ENCODE results near the gene ARVCF. TPM values are rescaled to one million over a fixed set of nuclear protein-coding genes. Genes with fewer than 3 reads are reported as not detected.
A peak's percentile ranks its signal among the peaks of the same experiment; 100 is the strongest.

Gene ARVCF
- total and polyA plus RNA-seq, 5 donors = 11.1 to 27.4 (median 20.0) TPM

- Histone ChIP-seq H3K27ac (ENCODE audit: low read length) (no peak overlapping the region), H3K4me3 (ENCODE audit: low read length) (no peak overlapping the region), H3K9me3 (ENCODE audit: control insufficient read depth, low read length) (no peaks in the 10 kb centered on the region), H3K27me3 (ENCODE audit: control insufficient read depth, insufficient read depth) (no peaks in the 10 kb centered on the region), H3K4me1 (ENCODE audit: control insufficient read depth, insufficient read depth, low read length) (no peaks in the 10 kb centered on the region)
- DNase-seq = no peak
- intact Hi-C loops (cut with DNase I) = no loop called here
- WGBS = 86% methylated on average over 10 of the region's 10 CpGs
- ATAC-seq = no peak
These were observed 42.6 kb upstream of the ARVCF start for GRCh38 chr22:20058989-20059770.

DNA sequence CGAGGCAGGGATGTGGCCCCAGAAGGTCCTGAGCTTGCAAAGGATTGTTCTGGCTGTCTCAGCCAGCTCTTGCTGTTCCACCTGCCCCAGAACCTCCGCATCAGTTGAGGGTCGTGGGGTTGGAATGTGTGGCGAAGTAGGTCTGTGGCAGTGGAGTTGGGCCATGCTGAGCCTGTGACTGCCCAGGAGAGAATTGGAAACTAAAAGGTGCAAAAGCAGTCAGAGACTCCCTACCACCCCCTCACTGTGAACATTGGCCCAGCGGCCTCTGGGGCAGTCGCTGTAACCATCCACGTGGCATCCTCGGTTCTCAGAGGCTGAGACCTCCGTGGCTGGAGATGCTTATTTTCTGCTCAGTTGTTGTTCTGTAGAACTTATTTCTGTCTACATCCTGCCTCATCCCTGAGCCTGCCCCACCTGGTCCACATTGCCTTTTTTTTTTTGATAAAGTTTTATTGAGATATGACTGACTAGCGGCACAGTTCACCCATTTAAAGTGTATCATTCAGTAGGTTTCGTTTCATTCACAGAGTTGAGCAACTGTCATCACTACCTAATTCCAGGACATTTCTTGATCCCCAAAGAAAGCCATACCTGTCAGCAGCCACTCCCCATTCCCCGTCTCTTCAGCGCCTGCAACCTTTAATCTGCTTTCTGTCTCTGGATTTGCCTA, 41.1 kb upstream of the ARVCF start:
- Histone ChIP-seq H3K4me1 (ENCODE audit: control insufficient read depth, insufficient read depth, low read length) (no peaks in the 10 kb centered on the region), H3K4me3 (ENCODE audit: low read length) (no peak overlapping the region), H3K27ac (ENCODE audit: low read length) (no peak overlapping the region), H3K27me3 (ENCODE audit: control insufficient read depth, insufficient read depth) (no peaks in the 10 kb centered on the region), H3K9me3 (ENCODE audit: control insufficient read depth, low read length) (no peaks in the 10 kb centered on the region)
- no peak for ATAC-seq
- no peak for DNase-seq
- intact Hi-C loops (cut with DNase I) = no loop called here
- WGBS = 95% methylated on average over 13 of the region's 13 CpGs

- Histone ChIP-seq H3K27ac (ENCODE audit: low read length) (no peak overlapping the region), H3K4me3 (ENCODE audit: low read length) (no peak overlapping the region), H3K9me3 (ENCODE audit: control insufficient read depth, low read length) (no peaks in the 10 kb centered on the region), H3K4me1 (ENCODE audit: control insufficient read depth, insufficient read depth, low read length) (no peaks in the 10 kb centered on the region), H3K27me3 (ENCODE audit: control insufficient read depth, insufficient read depth) (no peaks in the 10 kb centered on the region)
- intact Hi-C loops (cut with DNase I) = no loop called here
- DNase-seq (no peak), ATAC-seq (no peak)
- 91% methylated on average over 16 of the region's 16 CpGs for WGBS
These were observed 40.2 kb upstream of the ARVCF start for GRCh38 chr22:20056696-20057386.

DNA sequence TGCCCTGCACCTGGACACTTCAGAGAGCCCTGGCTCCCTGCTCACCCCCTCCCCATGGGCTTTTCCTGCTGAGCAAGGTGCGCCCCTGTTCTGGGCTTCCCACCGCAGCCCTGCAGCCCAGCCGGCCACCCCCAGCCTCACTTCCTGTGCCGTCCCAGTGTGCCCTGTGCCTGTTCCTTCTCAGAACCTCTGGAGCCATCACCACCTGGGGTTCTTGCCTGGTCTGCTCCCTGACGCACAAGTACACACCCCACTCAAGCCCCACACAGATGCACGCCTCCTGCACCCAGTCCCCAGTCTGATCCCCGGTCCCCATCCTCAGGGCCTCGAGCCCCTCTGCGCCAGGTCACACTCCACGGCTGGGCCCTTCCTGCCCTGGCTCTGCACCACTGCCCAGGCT, 39.5 kb upstream of the ARVCF start:
- Histone ChIP-seq H3K9me3 (ENCODE audit: control insufficient read depth, low read length) (no peaks in the 10 kb centered on the region), H3K4me1 (ENCODE audit: control insufficient read depth, insufficient read depth, low read length) (no peaks in the 10 kb centered on the region), H3K27ac (ENCODE audit: low read length) (no peak overlapping the region), H3K4me3 (ENCODE audit: low read length) (no peak overlapping the region), H3K27me3 (ENCODE audit: control insufficient read depth, insufficient read depth) (no peaks in the 10 kb centered on the region)
- ATAC-seq (no peak), DNase-seq (no peak)
- WGBS = 87% methylated on average over 10 of the region's 10 CpGs
- intact Hi-C loops (cut with DNase I) = no loop called here

DNA sequence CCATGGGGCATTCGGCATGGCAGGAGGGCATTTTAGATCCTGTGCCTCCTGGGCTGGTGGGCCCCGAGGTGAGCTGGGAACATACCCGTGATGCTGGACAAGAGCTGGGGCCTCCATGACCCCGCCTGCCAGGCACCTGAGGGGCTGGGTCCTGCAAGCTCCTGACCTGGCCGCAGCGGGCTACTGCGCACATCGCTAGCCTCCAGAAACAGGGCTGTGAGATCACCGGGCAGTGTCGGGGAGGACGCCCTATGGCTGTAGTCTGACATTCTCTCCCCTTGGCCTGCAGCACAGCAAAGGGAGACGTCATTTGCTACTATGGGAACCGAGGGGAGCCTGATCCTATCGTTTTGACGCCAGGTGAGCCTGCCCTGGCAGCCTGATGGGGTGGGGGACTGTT, 39.0 kb upstream of the ARVCF start:
- intact Hi-C loops (cut with DNase I) = no loop called here
- Histone ChIP-seq H3K27me3 (ENCODE audit: control insufficient read depth, insufficient read depth) (no peaks in the 10 kb centered on the region), H3K9me3 (ENCODE audit: control insufficient read depth, low read length) (no peaks in the 10 kb centered on the region), H3K27ac (ENCODE audit: low read length) (no peak overlapping the region), H3K4me1 (ENCODE audit: control insufficient read depth, insufficient read depth, low read length) (no peaks in the 10 kb centered on the region), H3K4me3 (ENCODE audit: low read length) (no peak overlapping the region)
- 93% methylated on average over 15 of the region's 15 CpGs for WGBS
- DNase-seq (no peak), ATAC-seq (no peak)

GRCh38 chr22:20055144-20055543, 38.5 kb upstream of the ARVCF start:
- Histone ChIP-seq H3K4me1 (ENCODE audit: control insufficient read depth, insufficient read depth, low read length) (no peaks in the 10 kb centered on the region), H3K9me3 (ENCODE audit: control insufficient read depth, low read length) (no peaks in the 10 kb centered on the region), H3K4me3 (ENCODE audit: low read length) (no peak overlapping the region), H3K27ac (ENCODE audit: low read length) (no peak overlapping the region), H3K27me3 (ENCODE audit: control insufficient read depth, insufficient read depth) (no peaks in the 10 kb centered on the region)
- ATAC-seq (no peak), DNase-seq (no peak)
- intact Hi-C loops (cut with DNase I) = no loop called here
- 92% methylated on average over 2 of the region's 2 CpGs for WGBS

GRCh38 chr22:20054485-20054884, 37.9 kb upstream of the ARVCF start:
- no peak for ATAC-seq
- intact Hi-C loops (cut with DNase I) = no loop called here
- H3K27ac ChIP-seq (ENCODE audit: low read length) = no peak overlapping the region
- no peaks in the 10 kb centered on the region for H3K9me3 ChIP-seq (ENCODE audit: control insufficient read depth, low read length)
- H3K4me3 ChIP-seq (ENCODE audit: low read length) = no peak overlapping the region
- WGBS = 87% methylated on average over 6 of the region's 6 CpGs
- DNase-seq = no peak
- no peaks in the 10 kb centered on the region for H3K4me1 ChIP-seq (ENCODE audit: control insufficient read depth, insufficient read depth, low read length)
- no peaks in the 10 kb centered on the region for H3K27me3 ChIP-seq (ENCODE audit: control insufficient read depth, insufficient read depth)

- H3K27ac ChIP-seq (ENCODE audit: low read length) = no peak overlapping the region
- H3K27me3 ChIP-seq (ENCODE audit: control insufficient read depth, insufficient read depth) = no peaks in the 10 kb centered on the region
- no peak overlapping the region for H3K4me3 ChIP-seq (ENCODE audit: low read length)
- ATAC-seq (no peak), DNase-seq (no peak)
- 82% methylated on average over 12 of the region's 12 CpGs for WGBS
- H3K9me3 ChIP-seq (ENCODE audit: control insufficient read depth, low read length) = no peaks in the 10 kb centered on the region
- intact Hi-C loops (cut with DNase I) = no loop called here
- H3K4me1 ChIP-seq (ENCODE audit: control insufficient read depth, insufficient read depth, low read length) = no peaks in the 10 kb centered on the region
These were observed 37.4 kb upstream of the ARVCF start for GRCh38 chr22:20054034-20054427.

- 85% methylated on average over 14 of the region's 14 CpGs for WGBS
- H3K27ac ChIP-seq (ENCODE audit: low read length) = no peak overlapping the region
- intact Hi-C loops (cut with DNase I) = no loop called here
- no peaks in the 10 kb centered on the region for H3K27me3 ChIP-seq (ENCODE audit: control insufficient read depth, insufficient read depth)
- H3K4me1 ChIP-seq (ENCODE audit: control insufficient read depth, insufficient read depth, low read length) = no peaks in the 10 kb centered on the region
- no peak overlapping the region for H3K4me3 ChIP-seq (ENCODE audit: low read length)
- ATAC-seq = no peak
- no peak for DNase-seq
- no peaks in the 10 kb centered on the region for H3K9me3 ChIP-seq (ENCODE audit: control insufficient read depth, low read length)
These were observed 36.9 kb upstream of the ARVCF start for GRCh38 chr22:20053407-20054033.

DNA sequence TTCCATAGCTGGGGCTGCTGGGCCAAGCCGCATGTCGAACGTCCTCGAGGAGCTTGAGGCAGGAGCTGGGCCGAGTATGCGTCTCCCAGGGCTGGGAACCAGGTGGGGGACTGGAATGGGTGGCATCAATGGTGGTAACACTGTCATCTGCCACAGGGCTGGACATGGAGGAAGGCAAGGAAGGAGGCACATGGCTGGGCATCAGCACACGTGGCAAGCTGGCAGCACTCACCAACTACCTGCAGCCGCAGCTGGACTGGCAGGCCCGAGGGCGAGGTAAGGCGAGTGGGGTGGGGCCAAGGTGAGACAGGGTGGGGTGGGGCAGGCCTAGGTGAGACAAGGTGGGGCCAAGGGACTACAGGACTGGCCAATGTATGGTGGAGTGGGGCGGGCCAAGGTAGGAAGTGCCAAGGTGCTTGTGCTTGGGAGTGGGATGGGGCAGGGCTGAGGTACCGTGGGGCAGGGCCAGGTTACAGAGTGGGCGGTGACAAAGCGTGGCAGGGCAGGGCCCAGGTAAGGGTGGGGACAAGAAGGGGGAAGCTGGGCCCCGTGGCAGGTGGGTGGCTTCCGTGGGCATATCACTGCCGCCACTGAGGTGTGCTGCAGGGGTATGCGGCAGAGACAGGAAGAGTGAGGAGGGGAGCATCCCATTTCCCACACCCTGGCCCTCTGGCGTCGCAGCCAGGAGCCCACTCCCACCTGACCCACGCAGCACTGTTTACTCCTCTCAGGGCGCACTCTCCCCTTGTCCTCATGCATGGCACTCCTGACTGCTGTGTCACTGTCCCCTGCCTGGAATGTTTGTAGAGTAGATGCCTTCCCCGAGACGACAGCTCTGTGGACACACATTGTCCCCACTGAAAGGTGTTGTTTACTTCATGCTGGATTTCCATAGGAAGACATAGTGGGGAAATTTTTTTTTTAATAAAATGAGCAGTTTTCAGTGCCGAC, 36.0 kb upstream of the ARVCF start:
- H3K27ac ChIP-seq (ENCODE audit: low read length) = no peak overlapping the region
- H3K4me1 ChIP-seq (ENCODE audit: control insufficient read depth, insufficient read depth, low read length) = no peaks in the 10 kb centered on the region
- intact Hi-C loops (cut with DNase I) = no loop called here
- no peaks in the 10 kb centered on the region for H3K27me3 ChIP-seq (ENCODE audit: control insufficient read depth, insufficient read depth)
- H3K9me3 ChIP-seq (ENCODE audit: control insufficient read depth, low read length) = no peaks in the 10 kb centered on the region
- 93% methylated on average over 26 of the region's 26 CpGs for WGBS
- ATAC-seq (peak; percentile 25 to 32), DNase-seq (no peak)
- no peak overlapping the region for H3K4me3 ChIP-seq (ENCODE audit: low read length)
